K562 (cell line): ENCODE results near the gene EXOC4. TPM values are rescaled to one million over a fixed set of nuclear protein-coding genes. Genes with fewer than 3 reads are reported as not detected.
A peak's percentile ranks its signal among the peaks of the same experiment; 100 is the strongest.

Experiments
- ATAC-seq: fragments of 200-7000 bp; cut with Tn5 transposase; 3 replicates; pipeline ENCODE4 v1.9.1; 2020; ENCODE audit warnings: moderate library complexity
- BruUV-seq: library from RNA; stranded (reverse); fragments of 400-500 nt; replicated peaks from 2 replicates; lab custom pipeline; 2021; lab: Mats Ljungman, UMichigan
- CTCF ChIA-PET: fragments of 300-600 bp; formaldehyde crosslinking; extraction: SDS; loops from one replicate; lab custom pipeline; 2021; ENCODE audit warnings: low intra/inter-chr PET ratio; lab: Yijun Ruan, JAX
- POLR2A ChIA-PET: fragments of 300-600, 350-650 bp; sonication (Branson Sonifier 250); formaldehyde crosslinking; extraction: SDS; loops from one replicate; lab custom pipeline; 2021; ENCODE audit warnings: antibody characterized with exemption, inconsistent platforms; lab: Yijun Ruan, JAX
- DNase-seq, 4 experiments: peaks; one replicate each; pipeline versions ENCODE4 v3.0.0 to v3.0.0-alpha.2; 2011 to 2018; ENCODE audit warnings: low spot score in 3 of 4, mixed read lengths in 3 of 4; ENCODE audit errors: extremely low read depth in 1 of 4
- FAIRE-seq: peaks from 2 replicates; lab custom pipeline; 2011; peaks lifted over from hg19 to GRCh38; lab: Jason Lieb, UNC
- H2AFZ ChIP-seq: 2 replicates; pipeline ENCODE4 v1.6.0; 2011; ENCODE audit warnings: low read depth, low read length, control low read depth, inconsistent platforms
- H3K27ac ChIP-seq: fragments of 200-600 bp; 3 replicates; pipeline ENCODE4 v1.8.0; 2011; ENCODE audit warnings: low read depth, mild to moderate bottlenecking, control low read depth, inconsistent platforms, low read length, moderate library complexity, mixed read lengths; ENCODE audit errors: extremely low read depth
- H3K27me3 ChIP-seq, 2 experiments: fragments of 300-600 bp in 1 of 2; 2 replicates in 1 of 2; 3 replicates in 1 of 2; pipeline versions ENCODE4 v1.6.0 to v1.8.0; 2011; ENCODE audit warnings: inconsistent platforms in 2 of 2, low read length in 2 of 2, mild to moderate bottlenecking in 1 of 2, mixed read lengths in 1 of 2, moderate library complexity in 1 of 2; ENCODE audit not compliant: control insufficient read depth in 2 of 2, insufficient read depth in 2 of 2
- H3K36me3 ChIP-seq: fragments of 300-600 bp; 3 replicates; pipeline ENCODE4 v1.8.0; 2011; ENCODE audit warnings: mild to moderate bottlenecking, low read length, inconsistent platforms; ENCODE audit not compliant: control insufficient read depth, insufficient read depth
- H3K4me1 ChIP-seq, 2 experiments: fragments of 200-600 bp in 1 of 2; replicated peaks in 1 of 2; 2 replicates in 1 of 2; 3 replicates in 1 of 2; pipeline versions ENCODE4 v1.5.1 to v1.8.0; 2011; ENCODE audit warnings: inconsistent platforms in 2 of 2, low read length in 2 of 2, mild to moderate bottlenecking in 1 of 2, mixed read lengths in 1 of 2, moderate library complexity in 1 of 2; ENCODE audit not compliant: control insufficient read depth in 2 of 2, insufficient read depth in 2 of 2
- H3K4me2 ChIP-seq: 2 replicates; pipeline ENCODE4 v1.6.1; 2011; ENCODE audit warnings: low read length, control low read depth, inconsistent platforms, mixed read lengths; ENCODE audit not compliant: insufficient read depth
- H3K4me3 ChIP-seq: fragments of 200-600 bp; sonication (generic), shearing (Covaris generic); 2 replicates; pipeline ENCODE4 v1.5.1; 2016; ENCODE audit warnings: control low read depth, inconsistent platforms
- H3K79me2 ChIP-seq: fragments of 200-600 bp; 3 replicates; pipeline ENCODE4 v1.8.0; 2011; ENCODE audit warnings: low read length, inconsistent platforms; ENCODE audit not compliant: control insufficient read depth, insufficient read depth
- H3K9ac ChIP-seq, 2 experiments: 2 replicates each; pipeline versions ENCODE4 v1.6.0 to v1.6.1; 2011; ENCODE audit warnings: low read depth in 2 of 2, low read length in 2 of 2, control low read depth in 1 of 2, inconsistent platforms in 1 of 2, mild to moderate bottlenecking in 1 of 2, mixed read lengths in 1 of 2; ENCODE audit not compliant: insufficient read depth in 1 of 2
- H3K9me1 ChIP-seq: one replicate; pipeline ENCODE4 v1.6.0; 2011; ENCODE audit warnings: inconsistent platforms, mild to moderate bottlenecking, low read length, moderate library complexity; ENCODE audit not compliant: control insufficient read depth, insufficient read depth
- H3K9me3 ChIP-seq: replicated peaks from 2 replicates; pipeline ENCODE4 v1.5.1; 2011; ENCODE audit warnings: low read depth, low read length, inconsistent platforms; ENCODE audit not compliant: control insufficient read depth, insufficient read depth
- H4K20me1 ChIP-seq: replicated peaks from 2 replicates; pipeline ENCODE4 v1.6.1; 2011; ENCODE audit warnings: low read length, inconsistent platforms, mixed read lengths; ENCODE audit not compliant: control insufficient read depth, insufficient read depth
- ADNP ChIP-seq: fragments of 200-800 bp; sonication (Bioruptor generic); IDR thresholded peaks from 2 replicates; pipeline ENCODE4 v1.6.1; 2016; ENCODE audit warnings: missing genetic modification characterization, missing compliant biosample characterization
- CBX5 ChIP-seq: IDR thresholded peaks from 2 replicates; pipeline ENCODE4 v1.6.1; 2014; ENCODE audit warnings: low read depth, borderline replicate concordance
- CTCF ChIP-seq, 3 experiments: IDR thresholded peaks in 2 of 3; conservative IDR thresholded peaks in 1 of 3; 2 replicates each; pipeline ENCODE4 v1.5.1; 2011 to 2012; ENCODE audit warnings: low read length in 3 of 3, mild to moderate bottlenecking in 3 of 3, control low read depth in 2 of 3, improper control_type of control experiment in 1 of 3, inconsistent platforms in 1 of 3, low read depth in 1 of 3, mixed read lengths in 1 of 3, moderate library complexity in 1 of 3; ENCODE audit not compliant: insufficient read depth in 2 of 3
- PHF21A ChIP-seq: fragments of 450-650 bp; IDR thresholded peaks from 2 replicates; pipeline ENCODE4 v1.6.1; 2017; ENCODE audit warnings: low read depth, borderline replicate concordance
- ZNF282 ChIP-seq: sonication (generic); formaldehyde crosslinking; IDR thresholded peaks from 2 replicates; pipeline ENCODE4 v1.8.1; 2023; ENCODE audit warnings: missing genetic modification reagents
- WGBS: fragments of 100-300 bp; shearing (Covaris generic); methylation state at CpG from one replicate; pipeline ENCODE4 v1.1.6; 2016; ENCODE audit warnings: low coverage, mixed read lengths; ENCODE audit not compliant: insufficient coverage; ENCODE audit errors: missing lambda C conversion rate; 5-methylcytosine and 5-hydroxymethylcytosine counted together
- in situ Hi-C: fragments of 300-500 bp; cut with MboI; formaldehyde crosslinking; loops from 4 replicates; pipeline ENCODE4 v1.15.0; 2018; ENCODE audit warnings: inconsistent platforms, mixed read lengths
- intact Hi-C: fragments of 100-400 bp; cut with micrococcal nuclease; formaldehyde crosslinking; loops from 2 replicates; pipeline ENCODE4 v1.14.2; 2022
- polyA plus RNA-seq, 8 experiments: library from polyadenylated mRNA; depleted of rRNA in 4 of 8; stranded (reverse) in 5 of 8; unstranded in 3 of 8; fragments of >200 nt; fragmentation: Nextera tagmentation in 2 of 8; fragmentation: Illumina TruSeq in 1 of 8; extraction: Ambion mirVana in 2 of 8; extraction: Trizol in 1 of 8; gene quantifications; 2 replicates each; pipeline versions ENCODE4 v1.2.1 to v1.2.3, GENCODE V29; 2011 to 2014; ENCODE audit warnings: inconsistent platforms in 1 of 8, missing spikeins in 1 of 8
- total RNA-seq, 7 experiments: library from RNA; depleted of rRNA in 6 of 7; stranded (reverse); fragments of >200 nt in 6 of 7; fragmentation: Illumina TruSeq in 2 of 7; extraction: Trizol in 2 of 7; gene quantifications; 2 replicates each; pipeline versions ENCODE4 v1.2.1 to v1.2.3, GENCODE V29; 2011 to 2021; ENCODE audit warnings: low replicate concordance in 1 of 7

The EXOC4 gene
- total and polyA plus RNA-seq, 9 of the 15 experiments (the other 6 are each of a cell fraction or from before 2014, with no cell fraction given): 18.5 to 73.1 (median 46.6) TPM

DNA sequence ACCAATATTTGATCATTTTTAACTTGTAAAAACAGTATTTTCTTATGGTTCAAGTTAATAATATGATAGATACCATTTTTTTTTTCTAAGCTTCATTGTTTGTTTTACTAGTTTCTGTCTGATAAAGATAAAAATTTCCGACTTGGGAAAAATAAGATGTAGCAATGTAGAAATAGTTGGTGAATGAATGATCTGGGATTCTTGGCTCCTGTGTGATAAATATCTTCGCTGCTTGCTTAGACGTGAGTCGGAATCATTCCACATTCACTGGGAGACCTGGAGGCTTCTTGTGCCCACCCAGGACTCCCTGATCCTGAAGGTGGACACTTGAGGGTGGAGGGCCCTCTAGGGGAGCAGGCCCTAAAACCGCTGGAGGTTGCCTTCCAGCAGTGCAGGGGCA is 47.9 kb downstream of the EXOC4 start:
- H3K4me1 ChIP-seq: no peaks in the 10 kb centered on the region
- POLR2A ChIA-PET: no interaction called here
- peaks cover 8% of the 10 kb centered on the region; the same call in 1 of the 3 replicates for H3K36me3 ChIP-seq
- H3K9ac ChIP-seq: no peak overlapping the region
- H4K20me1 ChIP-seq: no peaks in the 10 kb centered on the region
- H3K9me1 ChIP-seq: no peaks in the 10 kb centered on the region
- no peak overlapping the region for H3K4me3 ChIP-seq
- BruUV-seq: no TSS peak
- WGBS: 78% methylated on average over 5 of the region's 5 CpGs
- TF ChIP-seq ZNF282 (CRISPR knock-in tag) (no peak), CBX5 (no peak), PHF21A (no peak), CTCF (IDR thresholded peaks at IDR 0.05 in 2 of 3, conservative IDR thresholded peaks at IDR 0.05 in 1 of 3; ENCODE audit: insufficient read depth in 2 of 3, low read depth in 1 of 3, low read length in 3 of 3) (0 out of 6 replicates have a peak, but pooled peaks of 1 of the 3 experiments have one; percentile 2), ADNP (tag) (no peak)
- TF ChIP-seq, all 486 proteins: peak for 1
- Histone ChIP-seq H3K4me2 (no peak overlapping the region), H3K9me3 (no peaks in the 10 kb centered on the region), H3K27ac (no peak overlapping the region), H3K27me3 (no peaks in the 10 kb centered on the region), H2AFZ (no peak overlapping the region), H3K79me2 (peaks cover 7% of the 10 kb centered on the region; the same call in 1 of the 3 replicates)
- FAIRE-seq: no peak
- in situ Hi-C loops (no loop called here), intact Hi-C loops (no loop called here)
- no peak for DNase-seq
- CTCF ChIA-PET: no interaction called here
- ATAC-seq: no peak
